Uterus (tissue), 4 donors: ENCODE measurements around the gene ATP11A. TPM values are rescaled to one million over a fixed set of nuclear protein-coding genes. Genes with fewer than 3 reads are reported as not detected.
A peak's percentile ranks its signal among the peaks of the same experiment; 100 is the strongest.

Experiments used
- DNase-seq, 2 donors: peaks; one replicate each; pipeline ENCODE4 v3.0.0-alpha.2; 2019 to 2020
- H3K27ac ChIP-seq, 2 donors: fragments of 200-600 bp; sonication (generic); 1 replicate in 1 of 2; 2 replicates in 1 of 2; pipeline ENCODE4 v1.5.1; 2016 to 2018
- H3K27me3 ChIP-seq, 2 donors: fragments of 200-600 bp; sonication (generic); one replicate each; pipeline ENCODE4 v1.5.1; 2018 to 2019; ENCODE audit warnings: control low read depth in 1 of 2
- H3K36me3 ChIP-seq, 2 donors: fragments of 200-600 bp; sonication (generic); one replicate each; pipeline ENCODE4 v1.5.1; 2019; ENCODE audit warnings: control low read depth in 1 of 2
- H3K4me1 ChIP-seq, 2 donors: fragments of 200-600 bp; sonication (generic); one replicate each; pipeline ENCODE4 v1.5.1; 2018 to 2019; ENCODE audit warnings: control low read depth in 1 of 2
- H3K4me3 ChIP-seq, 2 donors: fragments of 200-600 bp; sonication (generic); 1 replicate in 1 of 2; 2 replicates in 1 of 2; pipeline ENCODE4 v1.5.1; 2018 to 2019; ENCODE audit warnings: mild to moderate bottlenecking in 1 of 2
- H3K9me3 ChIP-seq, 2 donors: fragments of 200-600 bp; sonication (generic); one replicate each; pipeline ENCODE4 v1.5.1; 2019; ENCODE audit warnings: control low read depth in 1 of 2
- CTCF ChIP-seq, 4 experiments: fragments of 200-600 bp in 2 of 4; fragments of 450-650 bp in 2 of 4; sonication (generic) in 2 of 4; IDR thresholded peaks; one replicate each; pipeline ENCODE4 v1.5.1; 2016 to 2019; ENCODE audit warnings: antibody characterized with exemption in 4 of 4, mild to moderate bottlenecking in 2 of 4, moderate library complexity in 1 of 4
- POLR2A ChIP-seq, 2 donors: fragments of 450-650 bp; IDR thresholded peaks; one replicate each; pipeline ENCODE4 v1.6.1; 2016; ENCODE audit warnings: antibody characterized with exemption in 2 of 2, mild to moderate bottlenecking in 1 of 2, moderate library complexity in 1 of 2
- intact Hi-C: fragments of 100-400 bp; cut with DNase I; formaldehyde crosslinking; loops from one replicate; pipeline ENCODE4 v1.15.1; 2023; ENCODE audit warnings: low total_unique reads
- total RNA-seq, 4 donors: library from RNA; depleted of rRNA in 3 of 4; stranded (reverse); fragments of >200 nt in 3 of 4; gene quantifications; one replicate each; pipeline versions ENCODE4 v1.1.0 to v1.2.4, GENCODE V29; 2014 to 2023
- donor health status: DM: yes; HTN: yes; CAD: no.

Gene ATP11A
- total RNA-seq, 4 donors from 2014 or later, result 12.8 to 149 (median 22.8) TPM

- H3K4me3 ChIP-seq, result no peak overlapping the region
- peaks cover 0 to 4% of the 10 kb centered on the region in 2 donors for H3K4me1 ChIP-seq
- H3K27ac ChIP-seq, result peak overlapping the region; percentile 64 to 72
- peak in 1 of 2 donors; percentile 38 for DNase-seq
- H3K27me3 ChIP-seq, result no peaks in the 10 kb centered on the region
- no peaks in the 10 kb centered on the region for H3K36me3 ChIP-seq
- no peaks in the 10 kb centered on the region for H3K9me3 ChIP-seq
- intact Hi-C loops, result no loop called here
- TF ChIP-seq POLR2A (IDR thresholded peaks at IDR 0.05), result no peak
- TF ChIP-seq CTCF (IDR thresholded peaks at IDR 0.05), result no peak
Measured at GRCh38 chr13:112842931-112843391, 153.1 kb downstream of the ATP11A start.

- Histone ChIP-seq H3K4me3 (no peak overlapping the region), H3K27ac (peak overlapping the region; percentile 3 to 72), H3K27me3 (no peaks in the 10 kb centered on the region), H3K9me3 (no peaks in the 10 kb centered on the region), H3K36me3 (no peaks in the 10 kb centered on the region), H3K4me1 (peaks cover 0 to 4% of the 10 kb centered on the region in 2 donors)
- TF ChIP-seq CTCF (IDR thresholded peaks at IDR 0.05) (no peak), POLR2A (IDR thresholded peaks at IDR 0.05) (no peak)
- intact Hi-C loops, result no loop called here
- DNase-seq, result peak in 1 of 2 donors; percentile 47
Measured at GRCh38 chr13:112843392-112844111, 153.7 kb downstream of the ATP11A start.

DNA sequence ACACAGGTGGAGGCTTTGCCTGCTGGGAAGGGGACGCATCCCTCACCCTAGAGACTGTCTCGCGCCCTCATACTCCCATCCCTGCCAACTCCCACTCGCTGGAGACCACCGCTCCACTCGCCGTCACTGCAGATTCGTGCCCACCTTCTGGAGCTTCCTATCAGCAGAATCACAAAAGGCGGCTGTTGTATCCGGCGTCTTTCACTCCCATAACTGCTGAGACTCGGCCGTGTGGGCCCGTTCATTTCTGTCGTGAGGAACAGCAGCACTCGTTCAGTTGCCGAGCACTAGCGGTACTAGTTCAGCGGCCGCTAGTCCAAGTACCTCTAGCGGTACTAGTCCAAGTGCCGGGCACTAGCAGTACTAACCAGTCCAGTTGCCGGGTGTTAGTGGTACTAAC, 154.6 kb downstream of the ATP11A start:
- Histone ChIP-seq H3K4me1 (peaks cover 0 to 4% of the 10 kb centered on the region in 2 donors), H3K27me3 (no peaks in the 10 kb centered on the region), H3K27ac (no peak overlapping the region), H3K9me3 (no peaks in the 10 kb centered on the region), H3K4me3 (no peak overlapping the region), H3K36me3 (no peaks in the 10 kb centered on the region)
- TF ChIP-seq POLR2A (IDR thresholded peaks at IDR 0.05) (no peak), CTCF (IDR thresholded peaks at IDR 0.05) (no peak)
- DNase-seq, result no peak
- intact Hi-C loops, result no loop called here

DNA sequence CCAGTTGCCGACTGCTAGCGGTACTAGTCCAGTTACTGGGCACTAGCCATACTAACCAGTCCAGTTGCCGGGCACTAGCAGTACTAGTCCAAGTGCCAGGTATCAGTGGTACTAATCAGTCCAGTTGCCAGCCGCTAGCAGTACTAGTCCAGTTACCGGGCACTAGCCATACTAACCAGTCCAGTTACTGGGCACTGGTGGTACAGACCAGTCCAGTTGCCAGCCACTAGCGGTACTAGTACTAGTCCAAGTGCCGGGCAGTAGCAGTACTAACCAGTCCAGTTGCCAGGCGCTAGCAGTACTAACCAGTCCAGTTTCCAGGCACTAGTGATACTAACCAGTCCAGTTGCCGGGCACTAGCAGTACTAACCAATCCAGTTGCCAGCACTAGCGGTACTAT, 155.0 kb downstream of the ATP11A start:
- H3K4me3 ChIP-seq, result no peak overlapping the region
- intact Hi-C loops, result no loop called here
- H3K36me3 ChIP-seq, result no peaks in the 10 kb centered on the region
- no peak overlapping the region for H3K27ac ChIP-seq
- no peaks in the 10 kb centered on the region for H3K27me3 ChIP-seq
- no peak for TF ChIP-seq CTCF (IDR thresholded peaks at IDR 0.05)
- no peaks in the 10 kb centered on the region for H3K9me3 ChIP-seq
- no peak for DNase-seq
- H3K4me1 ChIP-seq, result peaks cover 0 to 4% of the 10 kb centered on the region in 2 donors

DNA sequence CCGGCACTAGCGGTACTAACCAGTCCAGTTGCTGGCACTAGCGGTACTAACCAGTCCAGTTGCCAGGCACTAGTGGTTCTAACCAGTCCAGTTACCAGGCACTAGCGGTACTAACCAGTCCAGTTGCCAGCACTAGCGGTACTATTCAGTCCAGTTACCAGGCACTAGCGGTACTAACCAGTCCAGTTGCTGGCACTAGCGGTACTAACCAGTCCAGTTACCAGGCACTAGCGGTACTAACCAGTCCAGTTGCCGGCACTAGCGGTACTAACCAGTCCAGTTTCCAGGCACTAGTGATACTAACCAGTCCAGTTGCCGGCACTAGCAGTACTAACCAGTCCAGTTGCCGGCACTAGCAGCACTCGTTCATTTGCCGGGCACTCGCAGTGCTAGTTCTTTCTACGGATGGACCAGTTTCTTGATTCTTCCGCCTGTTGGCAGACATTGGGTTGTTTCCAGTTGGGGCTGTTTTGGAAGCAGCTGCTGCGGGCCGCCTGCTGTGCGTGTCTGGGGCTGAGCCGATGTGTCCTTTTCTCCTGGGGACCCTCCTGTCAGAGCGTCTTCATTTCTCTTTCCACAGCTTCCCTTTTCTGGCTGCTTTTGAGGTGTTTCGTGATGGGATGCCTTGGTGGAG, 155.8 kb downstream of the ATP11A start:
- Histone ChIP-seq H3K4me3 (no peak overlapping the region), H3K9me3 (no peaks in the 10 kb centered on the region), H3K27ac (no peak overlapping the region), H3K4me1 (peaks cover 0 to 4% of the 10 kb centered on the region in 2 donors), H3K36me3 (no peaks in the 10 kb centered on the region), H3K27me3 (no peaks in the 10 kb centered on the region)
- intact Hi-C loops, result no loop called here
- DNase-seq, result no peak
- TF ChIP-seq POLR2A (IDR thresholded peaks at IDR 0.05) (no peak), CTCF (IDR thresholded peaks at IDR 0.05) (no peak)
